Naive thymus-derived CD4-positive, alpha-beta T cell (primary cell): ENCODE data around the gene IER5L. TPM values are rescaled to one million over a fixed set of nuclear protein-coding genes. Genes with fewer than 3 reads are reported as not detected.
"Not testable (repeated sequence)": the region's sequence is repeated elsewhere in the genome, so short reads cannot be mapped to it uniquely, and the experiment has no call there.

Experiments
- ATAC-seq: fragments of 150-1000 bp; cut with Tn5 transposase; 2 replicates; pipeline ENCODE4 v1.10.0; 2021; ENCODE audit warnings: mild to moderate bottlenecking, moderate library complexity
- CTCF ChIA-PET: fragments of 350-600 bp; sonication (Branson Sonifier 250); formaldehyde crosslinking; loops from one replicate; lab custom pipeline; 2021; ENCODE audit warnings: antibody characterized with exemption; lab: Charles Lee
- POLR2A ChIA-PET: fragments of 350-600 bp; sonication (Branson Sonifier 250); formaldehyde crosslinking; loops from one replicate; lab custom pipeline; 2021; ENCODE audit warnings: antibody characterized with exemption, inconsistent platforms; lab: Charles Lee
- DNase-seq, 9 donors: peaks; one replicate each; pipeline versions ENCODE4 v3.0.0 to v3.0.0-alpha.2; 2020 to 2022; ENCODE audit warnings: mixed read lengths in 1 of 9
- H3K27ac ChIP-seq: one replicate; pipeline ENCODE4 v1.7.0; 2013; ENCODE audit warnings: mild to moderate bottlenecking, low read depth, low read length, moderate library complexity
- H3K27me3 ChIP-seq, 2 donors: one replicate each; pipeline ENCODE4 v1.7.0; 2013; ENCODE audit warnings: low read length in 2 of 2, mild to moderate bottlenecking in 2 of 2, moderate library complexity in 2 of 2; ENCODE audit not compliant: control insufficient read depth in 2 of 2, insufficient read depth in 2 of 2
- H3K36me3 ChIP-seq, 3 experiments: 1 replicate in 2 of 3; 2 replicates in 1 of 3; pipeline ENCODE4 v1.7.0; 2013; ENCODE audit warnings: low read length in 3 of 3, mild to moderate bottlenecking in 3 of 3, moderate library complexity in 1 of 3; ENCODE audit not compliant: insufficient read depth in 3 of 3, control insufficient read depth in 2 of 3
- H3K4me1 ChIP-seq, 2 donors: one replicate each; pipeline ENCODE4 v1.7.0; 2013; ENCODE audit warnings: low read length in 2 of 2, mild to moderate bottlenecking in 2 of 2, moderate library complexity in 1 of 2; ENCODE audit not compliant: control insufficient read depth in 2 of 2, insufficient read depth in 2 of 2
- H3K4me3 ChIP-seq: 2 replicates; pipeline ENCODE4 v1.7.0; 2013; ENCODE audit warnings: mild to moderate bottlenecking, low read length
- H3K9me3 ChIP-seq, 3 experiments: 1 replicate in 2 of 3; 2 replicates in 1 of 3; pipeline ENCODE4 v1.7.0; 2013; ENCODE audit warnings: low read length in 3 of 3; ENCODE audit not compliant: control insufficient read depth in 2 of 3
- H3K27ac Mint-ChIP-seq, 9 donors: one replicate each; pipeline ENCODE4 v1.8.0; 2020 to 2022; ENCODE audit warnings: mixed read lengths in 9 of 9, mild to moderate bottlenecking in 8 of 9, moderate library complexity in 5 of 9, inconsistent platforms in 2 of 9
- H3K27me3 Mint-ChIP-seq, 5 donors: one replicate each; pipeline ENCODE4 v1.8.0; 2021 to 2022; ENCODE audit warnings: mixed read lengths in 5 of 5, mild to moderate bottlenecking in 1 of 5
- H3K36me3 Mint-ChIP-seq, 5 donors: one replicate each; pipeline ENCODE4 v1.8.0; 2020 to 2022; ENCODE audit warnings: mixed read lengths in 5 of 5, mild to moderate bottlenecking in 3 of 5, inconsistent platforms in 1 of 5
- H3K4me1 Mint-ChIP-seq, 7 donors: one replicate each; pipeline ENCODE4 v1.8.0; 2020 to 2022; ENCODE audit warnings: mixed read lengths in 7 of 7, mild to moderate bottlenecking in 3 of 7, inconsistent platforms in 1 of 7
- H3K4me3 Mint-ChIP-seq, 10 donors: one replicate each; pipeline ENCODE4 v1.8.0; 2020 to 2022; ENCODE audit warnings: mild to moderate bottlenecking in 10 of 10, mixed read lengths in 10 of 10, moderate library complexity in 6 of 10, inconsistent platforms in 2 of 10
- H3K9me3 Mint-ChIP-seq, 11 donors: one replicate each; pipeline ENCODE4 v1.8.0; 2020 to 2022; ENCODE audit warnings: mixed read lengths in 11 of 11, mild to moderate bottlenecking in 4 of 11, inconsistent platforms in 1 of 11, moderate library complexity in 1 of 11
- intact Hi-C, 2 donors: fragments of 100-400 bp; cut with micrococcal nuclease; formaldehyde crosslinking; loops; one replicate each; pipeline ENCODE4 v1.15.1; 2023
- polyA plus RNA-seq, 2 donors: library from polyadenylated mRNA; unstranded; fragments of 300-500 nt; fragmentation: Illumina TruSeq; gene quantifications; one replicate each; pipeline ENCODE4 v1.2.3, GENCODE V29; 2021
- total RNA-seq, 6 experiments: library from RNA in 5 of 6; stranded (reverse) in 5 of 6; gene quantifications; 1 replicate in 5 of 6; 2 replicates in 1 of 6; pipeline ENCODE4 v1.2.3 and lab custom pipeline; 2021 to 2026

Gene IER5L
- total and polyA plus RNA-seq, 7 experiments from 2014 or later: 0.08 to 6.8 (median 3.7) TPM; not detected in 1

GRCh38 chr9:129198319-129199043 lies 20.4 kb upstream of the IER5L start:
- ChIA-PET CTCF (interaction anchor here (0.6 kb wide), 1 partner anchor 124 kb away, joined by 4 read pairs; no protein-coding TSS in a partner anchor), POLR2A (interaction anchor here (0.9 to 1.7 kb wide), 2 partner anchors 21 to 222 kb away, joined by 3 to 5 read pairs; partner anchors contain the start of gene IER5L)
- Mint-ChIP-seq H3K27me3 (peaks cover 0 to 30% (median 0%) of the 10 kb centered on the region in 5 donors), H3K9me3 (peaks cover 0 to 5% (median 0%) of the 10 kb centered on the region in 11 donors), H3K4me1 (peaks cover 0 to 6% (median 3%) of the 10 kb centered on the region in 7 donors), H3K4me3 (no peak overlapping the region), H3K27ac (peak overlapping the region in 1 of 9 donors; percentile 73), H3K36me3 (no peaks in the 10 kb centered on the region)
- intact Hi-C loops: no loop called here
- Histone ChIP-seq H3K27me3 (no peaks in the 10 kb centered on the region), H3K4me3 (no peak overlapping the region), H3K36me3 (no peaks in the 10 kb centered on the region), H3K4me1 (peaks cover 3 to 7% of the 10 kb centered on the region in 2 donors), H3K9me3 (no peaks in the 10 kb centered on the region), H3K27ac (no peak overlapping the region)
- ATAC-seq (no peak), DNase-seq (no peak)

GRCh38 chr9:129197978-129198318 lies 19.9 kb upstream of the IER5L start:
- Histone ChIP-seq H3K9me3 (no peaks in the 10 kb centered on the region), H3K27me3 (no peaks in the 10 kb centered on the region), H3K4me3 (no peak overlapping the region), H3K4me1 (peaks cover 0 to 2% of the 10 kb centered on the region in 2 donors), H3K27ac (no peak overlapping the region), H3K36me3 (no peaks in the 10 kb centered on the region)
- peaks cover 0 to 30% (median 0%) of the 10 kb centered on the region in 5 donors for H3K27me3 Mint-ChIP-seq
- no peak overlapping the region for H3K4me3 Mint-ChIP-seq
- H3K9me3 Mint-ChIP-seq: peaks cover 0 to 5% (median 0%) of the 10 kb centered on the region in 11 donors
- DNase-seq (no peak), ATAC-seq (no peak)
- CTCF ChIA-PET: no interaction called here
- POLR2A ChIA-PET: interaction anchor here (0.8 to 1.7 kb wide), 3 partner anchors 10 to 222 kb away, joined by 3 to 5 read pairs (median 3); partner anchors contain the start of gene IER5L
- H3K27ac Mint-ChIP-seq: no peak overlapping the region
- intact Hi-C loops: no loop called here
- H3K4me1 Mint-ChIP-seq: peaks cover 0 to 6% (median 3%) of the 10 kb centered on the region in 7 donors
- H3K36me3 Mint-ChIP-seq: peaks cover 0 to 5% (median 0%) of the 10 kb centered on the region in 5 donors

GRCh38 chr9:129197045-129197444 lies 19.0 kb upstream of the IER5L start:
- POLR2A ChIA-PET: interaction anchor here (1.7 kb wide), 1 partner anchor 19 kb away, joined by 5 read pairs; the partner anchor contains the start of gene IER5L
- ATAC-seq, H3K27ac ChIP-seq, intact Hi-C loops, CTCF ChIA-PET, H3K27me3 ChIP-seq, H3K4me3 Mint-ChIP-seq, H3K4me1 Mint-ChIP-seq, DNase-seq, H3K4me3 ChIP-seq, H3K4me1 ChIP-seq, H3K9me3 ChIP-seq, H3K36me3 ChIP-seq, H3K36me3 Mint-ChIP-seq: not testable (repeated sequence)
- Mint-ChIP-seq H3K27me3 (peaks cover 0 to 37% (median 0%) of the 10 kb centered on the region in 5 donors), H3K27ac (peak overlapping the region in 1 of 9 donors; percentile 52), H3K9me3 (peaks cover 0 to 12% (median 0%) of the 10 kb centered on the region in 11 donors)

- Mint-ChIP-seq H3K9me3 (peaks cover 0 to 12% (median 3%) of the 10 kb centered on the region in 11 donors), H3K36me3 (peaks cover 0 to 9% (median 0%) of the 10 kb centered on the region in 5 donors), H3K4me1 (peaks cover 0 to 4% (median 2%) of the 10 kb centered on the region in 7 donors), H3K4me3 (no peak overlapping the region), H3K27ac (no peak overlapping the region), H3K27me3 (peaks cover 0 to 40% (median 0%) of the 10 kb centered on the region in 5 donors)
- DNase-seq (no peak), ATAC-seq (no peak)
- ChIA-PET POLR2A (no interaction called here), CTCF (interaction anchor here (1.0 kb wide), 1 partner anchor 53 kb away, joined by 3 read pairs; no protein-coding TSS in a partner anchor)
- Histone ChIP-seq H3K4me1 (no peaks in the 10 kb centered on the region), H3K9me3 (no peaks in the 10 kb centered on the region), H3K4me3 (no peak overlapping the region), H3K27me3 (no peaks in the 10 kb centered on the region), H3K36me3 (no peaks in the 10 kb centered on the region), H3K27ac (no peak overlapping the region)
- intact Hi-C loops: no loop called here
Measured at GRCh38 chr9:129195606-129196005, 17.5 kb upstream of the IER5L start.

GRCh38 chr9:129194221-129194620 lies 16.2 kb upstream of the IER5L start:
- Histone ChIP-seq H3K27me3 (no peaks in the 10 kb centered on the region), H3K36me3 (no peaks in the 10 kb centered on the region), H3K9me3 (no peaks in the 10 kb centered on the region), H3K27ac (no peak overlapping the region), H3K4me1 (no peaks in the 10 kb centered on the region), H3K4me3 (no peak overlapping the region)
- Mint-ChIP-seq H3K9me3 (peaks cover 0 to 12% (median 3%) of the 10 kb centered on the region in 11 donors), H3K4me3 (no peak overlapping the region), H3K4me1 (peaks cover 0 to 3% (median 2%) of the 10 kb centered on the region in 7 donors), H3K36me3 (peaks cover 0 to 9% (median 0%) of the 10 kb centered on the region in 5 donors), H3K27ac (no peak overlapping the region), H3K27me3 (peaks cover 0 to 40% (median 0%) of the 10 kb centered on the region in 5 donors)
- intact Hi-C loops: no loop called here
- ChIA-PET CTCF (no interaction called here), POLR2A (no interaction called here)
- DNase-seq (no peak), ATAC-seq (no peak)

GRCh38 chr9:129193655-129194054 lies 15.6 kb upstream of the IER5L start:
- intact Hi-C loops: no loop called here
- CTCF ChIA-PET: no interaction called here
- no peak for DNase-seq
- H3K4me3 Mint-ChIP-seq: no peak overlapping the region
- peaks cover 0 to 39% (median 0%) of the 10 kb centered on the region in 5 donors for H3K27me3 Mint-ChIP-seq
- Histone ChIP-seq H3K27me3 (no peaks in the 10 kb centered on the region), H3K4me1 (no peaks in the 10 kb centered on the region), H3K4me3 (no peak overlapping the region), H3K27ac (no peak overlapping the region), H3K9me3 (no peaks in the 10 kb centered on the region), H3K36me3 (no peaks in the 10 kb centered on the region)
- no peaks in the 10 kb centered on the region for H3K4me1 Mint-ChIP-seq
- POLR2A ChIA-PET: interaction anchor here (1.4 kb wide), 1 partner anchor 13 kb away, joined by 3 read pairs; no protein-coding TSS in a partner anchor
- ATAC-seq: no peak
- H3K27ac Mint-ChIP-seq: no peak overlapping the region
- peaks cover 0 to 9% (median 0%) of the 10 kb centered on the region in 5 donors for H3K36me3 Mint-ChIP-seq
- peaks cover 0 to 12% (median 3%) of the 10 kb centered on the region in 11 donors for H3K9me3 Mint-ChIP-seq
